ENCODE results near the gene CAPZA2.

GRCh38 chr7:116859323-116859722, 3.1 kb upstream of the CAPZA2 start:
- no peak for TF ChIP-seq EZH2 (IDR thresholded peaks at IDR 0.05; ENCODE audit: borderline replicate concordance, low read depth, low read length, severe bottlenecking)
- no peak for TF ChIP-seq CTCF (IDR thresholded peaks at IDR 0.05; ENCODE audit: borderline replicate concordance, extremely low read depth, low read length, poor library complexity, severe bottlenecking)

Measured in DND-41 (cell line).